Activated T-cell treated with anti-CD3 and anti-CD28 coated beads, Interleukin-2, amount 50 U/mL, for 1 hour (primary cell): ENCODE data around the gene EFCAB6.

Source experiments
- DNase-seq: peaks from one replicate; pipeline ENCODE4 v3.0.0-alpha.2; 2020

Gene EFCAB6, protein sequence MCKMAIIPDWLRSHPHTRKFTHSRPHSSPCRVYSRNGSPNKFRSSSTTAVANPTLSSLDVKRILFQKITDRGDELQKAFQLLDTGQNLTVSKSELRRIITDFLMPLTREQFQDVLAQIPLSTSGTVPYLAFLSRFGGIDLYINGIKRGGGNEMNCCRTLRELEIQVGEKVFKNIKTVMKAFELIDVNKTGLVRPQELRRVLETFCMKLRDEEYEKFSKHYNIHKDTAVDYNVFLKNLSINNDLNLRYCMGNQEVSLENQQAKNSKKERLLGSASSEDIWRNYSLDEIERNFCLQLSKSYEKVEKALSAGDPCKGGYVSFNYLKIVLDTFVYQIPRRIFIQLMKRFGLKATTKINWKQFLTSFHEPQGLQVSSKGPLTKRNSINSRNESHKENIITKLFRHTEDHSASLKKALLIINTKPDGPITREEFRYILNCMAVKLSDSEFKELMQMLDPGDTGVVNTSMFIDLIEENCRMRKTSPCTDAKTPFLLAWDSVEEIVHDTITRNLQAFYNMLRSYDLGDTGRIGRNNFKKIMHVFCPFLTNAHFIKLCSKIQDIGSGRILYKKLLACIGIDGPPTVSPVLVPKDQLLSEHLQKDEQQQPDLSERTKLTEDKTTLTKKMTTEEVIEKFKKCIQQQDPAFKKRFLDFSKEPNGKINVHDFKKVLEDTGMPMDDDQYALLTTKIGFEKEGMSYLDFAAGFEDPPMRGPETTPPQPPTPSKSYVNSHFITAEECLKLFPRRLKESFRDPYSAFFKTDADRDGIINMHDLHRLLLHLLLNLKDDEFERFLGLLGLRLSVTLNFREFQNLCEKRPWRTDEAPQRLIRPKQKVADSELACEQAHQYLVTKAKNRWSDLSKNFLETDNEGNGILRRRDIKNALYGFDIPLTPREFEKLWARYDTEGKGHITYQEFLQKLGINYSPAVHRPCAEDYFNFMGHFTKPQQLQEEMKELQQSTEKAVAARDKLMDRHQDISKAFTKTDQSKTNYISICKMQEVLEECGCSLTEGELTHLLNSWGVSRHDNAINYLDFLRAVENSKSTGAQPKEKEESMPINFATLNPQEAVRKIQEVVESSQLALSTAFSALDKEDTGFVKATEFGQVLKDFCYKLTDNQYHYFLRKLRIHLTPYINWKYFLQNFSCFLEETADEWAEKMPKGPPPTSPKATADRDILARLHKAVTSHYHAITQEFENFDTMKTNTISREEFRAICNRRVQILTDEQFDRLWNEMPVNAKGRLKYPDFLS (N-terminal part only)

DNA sequence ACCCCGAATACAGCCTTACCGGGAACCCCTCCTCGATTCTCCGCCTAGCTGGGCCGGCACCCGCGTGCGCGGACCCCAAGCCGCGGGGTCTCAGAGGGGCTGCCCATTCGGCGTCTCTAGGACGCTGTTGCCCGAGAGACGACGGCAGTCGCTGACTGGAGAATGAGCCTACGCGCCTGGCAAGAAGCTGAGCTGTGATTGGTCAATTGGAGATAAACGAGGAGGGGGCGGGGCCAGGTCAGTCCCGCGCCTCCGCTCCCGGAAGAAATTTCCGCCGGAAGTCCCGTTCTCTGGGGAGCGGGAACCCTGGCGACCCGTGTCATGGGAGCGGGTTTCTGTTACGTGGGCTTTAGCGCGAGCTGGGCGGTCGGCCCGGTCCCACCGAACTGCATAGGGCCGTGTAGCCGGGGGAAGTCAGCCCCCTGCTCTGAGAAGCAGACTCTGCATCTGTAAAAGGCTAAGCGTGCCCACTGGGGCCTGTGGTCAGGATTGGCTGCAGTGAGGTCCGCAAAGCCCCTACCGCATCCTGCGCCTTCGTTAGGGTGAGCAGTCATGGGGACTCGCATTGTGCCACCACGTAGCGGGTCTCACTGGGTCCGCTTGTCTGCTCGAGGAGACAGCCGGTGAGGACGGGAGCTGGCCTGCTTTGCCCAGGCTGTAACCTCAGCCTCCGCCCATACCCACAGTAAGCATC is at the start of gene EFCAB6:
EFCAB6 (minus strand) TSS at position 157 of the 694 bp plus-strand sequence. CDS start 29,987 bp downstream, outside the sequence.
- peak; percentile 88 for DNase-seq

- DNase-seq: no peak
Measured at GRCh38 chr22:43861529-43861928, 49.4 kb upstream of the EFCAB6 start.

DNA sequence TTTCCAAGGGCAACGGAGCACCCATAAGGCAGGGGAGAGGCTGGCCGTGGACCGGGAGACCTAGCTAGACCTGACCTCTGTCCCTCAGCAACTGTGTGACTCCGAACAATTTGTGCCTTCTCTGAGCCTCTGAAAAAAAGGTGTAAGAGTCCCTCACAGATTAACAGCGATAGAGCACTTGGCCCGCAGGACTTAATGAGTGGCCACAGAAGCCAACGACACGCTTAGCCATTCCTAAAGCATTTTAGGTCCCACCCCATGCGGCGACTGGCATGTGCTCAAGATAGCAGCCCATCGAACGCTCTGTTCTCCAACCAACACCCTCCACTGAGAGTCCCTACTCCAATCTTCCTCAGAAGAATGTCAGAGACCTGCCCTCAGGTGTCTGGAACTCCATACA is 48.7 kb upstream of the EFCAB6 start:
- DNase-seq: no peak

DNA sequence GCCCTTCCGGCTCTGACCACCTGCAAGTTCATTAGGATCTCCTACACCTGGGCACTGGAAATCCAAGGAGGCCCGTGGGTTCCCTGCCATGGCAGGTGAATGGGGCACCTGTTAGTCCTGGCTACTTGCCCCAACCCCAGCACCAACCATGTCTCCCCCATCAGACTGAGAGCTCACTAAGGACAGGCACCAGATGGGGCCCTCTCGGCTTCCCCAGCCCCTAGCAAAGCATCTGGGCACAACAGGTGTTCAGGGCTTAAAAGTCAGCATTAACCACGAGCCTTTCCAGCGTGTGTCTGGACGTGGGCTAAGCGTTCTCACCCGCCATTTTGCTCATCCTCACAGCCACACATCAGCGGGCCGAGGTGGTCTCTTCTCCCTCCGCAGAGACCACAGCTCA is 48.0 kb upstream of the EFCAB6 start:
- no peak for DNase-seq

DNA sequence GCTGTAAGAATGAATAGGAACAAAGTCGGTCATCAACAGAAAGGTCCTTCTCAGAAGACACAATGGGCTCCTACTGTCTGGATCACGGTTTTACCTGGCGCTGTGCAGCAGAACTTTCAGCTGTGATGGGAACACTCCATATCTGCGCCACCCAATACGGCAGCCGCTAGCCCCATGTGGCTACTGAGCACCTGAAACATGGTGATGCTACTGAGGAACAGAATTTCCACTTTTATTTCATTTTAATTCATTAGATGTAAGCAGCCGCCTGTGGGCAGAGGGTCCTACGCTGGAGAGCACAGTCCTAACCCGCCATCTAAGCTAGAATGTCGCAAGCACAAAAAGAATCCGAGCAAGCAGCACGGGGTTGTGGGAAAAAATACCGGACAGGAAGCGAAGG is 47.5 kb upstream of the EFCAB6 start:
- no peak for DNase-seq

GRCh38 chr22:43859176-43859575 is 47.1 kb upstream of the EFCAB6 start:
- no peak for DNase-seq

DNA sequence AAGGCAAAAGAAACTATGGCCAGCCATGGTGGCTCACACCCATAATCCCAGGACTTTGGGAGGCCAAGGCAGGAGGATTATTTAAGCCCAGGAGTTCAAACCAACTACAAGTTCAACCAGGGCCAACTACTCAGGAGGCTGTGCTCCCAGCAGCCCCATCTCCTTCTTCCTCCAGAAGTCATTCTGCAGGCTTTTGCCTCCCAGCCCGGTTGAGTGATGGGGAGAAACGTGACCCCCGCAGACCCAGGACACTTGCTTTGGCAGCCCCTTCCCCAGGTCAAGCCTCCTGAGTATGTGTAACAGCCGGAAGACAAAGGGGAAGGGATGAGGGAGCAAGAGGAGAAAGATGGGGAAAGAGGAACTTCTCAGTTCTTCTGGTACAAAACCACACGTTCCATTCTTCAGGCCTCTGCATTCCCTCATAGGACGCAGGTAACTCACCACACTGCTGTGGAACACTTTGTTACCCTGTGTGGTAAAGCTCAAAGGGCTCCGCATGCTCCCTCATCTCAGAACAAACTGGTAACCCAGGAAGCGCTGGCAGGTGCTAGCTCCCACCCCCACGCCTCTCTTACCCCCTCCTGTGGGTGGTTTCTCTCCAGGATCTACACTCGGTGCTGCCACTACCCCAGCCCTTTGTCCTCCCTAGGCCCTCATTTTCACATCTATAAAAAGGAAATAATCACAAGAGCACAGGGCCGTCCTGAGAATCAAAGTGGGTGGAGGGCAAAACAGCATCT is 46.2 kb upstream of the EFCAB6 start:
- DNase-seq: no peak

GRCh38 chr22:43857367-43857766 is 45.3 kb upstream of the EFCAB6 start:
- DNase-seq: no peak

DNA sequence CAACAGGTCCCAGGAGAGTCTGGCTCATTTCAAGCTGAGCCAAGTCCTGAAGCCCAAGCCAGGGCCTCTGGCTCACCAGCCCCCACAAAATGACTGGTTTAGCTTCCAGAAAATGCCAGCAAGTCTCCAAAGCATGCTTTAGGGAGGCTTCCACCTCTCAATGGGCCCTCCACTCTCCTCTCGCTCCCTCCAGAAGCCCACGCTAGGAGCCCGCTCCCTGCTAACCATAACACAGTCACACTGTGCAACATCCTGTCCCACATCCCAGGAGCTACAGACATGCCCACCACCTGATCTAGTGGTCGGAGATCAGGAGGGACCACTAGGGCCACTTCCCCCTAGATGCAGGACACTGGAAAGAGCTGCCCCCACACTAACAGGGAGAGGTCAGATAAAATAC is 43.3 kb upstream of the EFCAB6 start:
- DNase-seq: no peak

- DNase-seq: no peak
Measured at GRCh38 chr22:43854786-43855271, 42.7 kb upstream of the EFCAB6 start.

DNA sequence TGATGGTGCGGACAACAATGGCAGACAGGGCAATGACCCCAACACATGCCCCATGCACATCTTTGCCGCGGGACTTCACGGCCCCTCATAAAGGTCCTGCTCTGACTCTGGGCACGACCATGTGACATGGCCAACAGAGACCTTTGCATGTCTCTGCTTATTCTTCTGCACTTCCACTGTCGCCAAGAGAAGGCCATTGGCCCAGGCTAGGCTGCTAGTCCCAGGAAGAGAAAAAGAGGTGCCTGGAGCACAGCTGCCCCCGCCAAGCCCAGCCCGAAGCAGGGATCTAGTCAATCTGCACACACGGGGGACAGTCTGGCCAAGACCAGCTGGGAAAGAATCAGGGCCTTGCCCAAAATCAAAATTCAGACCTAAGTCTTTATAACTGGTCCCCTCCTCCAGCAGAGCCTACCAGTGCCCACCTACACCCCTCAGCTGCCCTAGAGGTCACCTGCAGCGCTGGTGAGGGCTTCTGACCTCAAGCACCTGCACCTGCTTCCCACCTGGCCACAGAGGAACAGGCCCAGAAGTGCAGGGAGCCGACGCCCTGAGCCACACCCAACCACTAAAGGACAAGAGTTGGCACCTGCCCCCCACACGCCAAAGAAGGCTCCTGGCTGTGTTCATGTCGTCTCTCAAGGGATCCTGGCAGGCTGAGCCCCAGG is 42.1 kb upstream of the EFCAB6 start:
- DNase-seq: no peak

DNA sequence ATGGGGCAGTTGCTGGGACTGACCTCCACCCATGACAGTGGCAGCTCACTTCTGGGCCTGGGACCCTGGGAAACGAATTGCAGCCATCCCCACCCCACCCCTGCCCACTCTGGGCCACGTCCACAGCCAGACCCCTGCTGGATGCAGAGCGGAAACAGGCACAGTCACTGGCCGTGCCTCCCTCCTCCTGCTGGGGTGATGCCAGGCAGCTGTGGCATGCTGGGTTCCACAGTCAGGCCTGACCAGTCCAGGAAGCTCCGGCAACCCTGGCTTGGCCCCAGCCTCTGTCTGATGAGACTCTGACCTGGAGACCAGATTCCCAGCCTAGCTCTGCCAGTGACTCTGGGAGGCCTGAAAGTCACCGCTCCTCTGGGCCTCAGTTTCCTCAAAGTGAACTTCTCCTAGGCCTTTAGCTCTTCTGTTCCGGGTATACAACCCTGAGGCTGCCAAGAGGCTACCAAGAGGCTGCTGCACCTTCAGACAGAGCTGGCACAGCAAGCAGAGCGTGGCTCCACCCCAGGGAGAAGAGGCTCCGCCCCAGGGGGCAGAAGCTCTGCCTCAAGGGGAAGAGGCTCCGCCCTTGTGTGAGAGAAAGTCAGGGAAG is 41.3 kb upstream of the EFCAB6 start:
- no peak for DNase-seq

- no peak for DNase-seq
Measured at GRCh38 chr22:43852573-43853327, 40.6 kb upstream of the EFCAB6 start.

- no peak for DNase-seq
Measured at GRCh38 chr22:43851979-43852307, 39.8 kb upstream of the EFCAB6 start.

DNA sequence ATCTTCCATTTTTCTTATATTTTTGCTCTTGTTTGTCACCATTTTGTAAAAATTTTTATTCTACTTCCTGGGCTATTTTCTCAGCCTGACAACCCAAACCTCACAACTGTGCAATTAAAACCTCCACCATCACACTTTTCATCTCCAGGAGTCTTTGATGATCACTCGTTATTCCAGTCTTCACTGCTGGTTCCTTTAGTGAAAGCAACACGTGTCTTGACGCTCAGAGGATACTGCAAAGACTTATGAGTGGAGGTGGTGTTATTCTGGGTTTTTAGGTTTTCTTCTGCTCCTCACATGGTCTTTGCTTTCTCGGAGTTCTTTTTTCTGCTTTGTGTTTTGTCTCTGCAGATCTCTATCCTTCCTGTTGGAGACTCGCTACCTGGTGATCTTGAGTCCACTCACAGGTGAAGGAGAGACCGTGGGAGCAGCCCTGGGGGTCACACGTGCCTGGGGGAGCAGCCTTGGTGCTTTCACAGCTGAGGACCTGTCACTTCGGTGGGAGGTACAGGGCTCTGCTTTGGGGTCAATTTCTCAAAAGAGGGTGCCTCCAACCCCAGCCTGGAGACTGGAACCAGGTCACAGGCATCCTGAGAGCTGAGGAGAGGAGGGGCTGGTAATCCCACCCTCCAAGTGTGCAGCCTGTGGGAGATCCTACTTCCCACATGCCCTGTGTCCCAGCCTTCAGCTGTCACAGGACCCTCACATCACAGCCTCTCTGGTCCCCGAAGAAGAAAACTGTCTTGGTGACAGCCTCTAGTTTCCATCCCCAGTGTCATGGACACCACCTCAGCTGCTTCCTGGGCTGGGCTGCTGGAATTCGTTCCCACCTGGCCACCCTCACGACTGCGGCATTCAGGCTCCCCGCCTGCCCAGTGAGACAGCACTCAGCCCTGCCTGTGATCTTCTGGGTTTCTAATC is 39.2 kb upstream of the EFCAB6 start:
- DNase-seq: no peak

DNA sequence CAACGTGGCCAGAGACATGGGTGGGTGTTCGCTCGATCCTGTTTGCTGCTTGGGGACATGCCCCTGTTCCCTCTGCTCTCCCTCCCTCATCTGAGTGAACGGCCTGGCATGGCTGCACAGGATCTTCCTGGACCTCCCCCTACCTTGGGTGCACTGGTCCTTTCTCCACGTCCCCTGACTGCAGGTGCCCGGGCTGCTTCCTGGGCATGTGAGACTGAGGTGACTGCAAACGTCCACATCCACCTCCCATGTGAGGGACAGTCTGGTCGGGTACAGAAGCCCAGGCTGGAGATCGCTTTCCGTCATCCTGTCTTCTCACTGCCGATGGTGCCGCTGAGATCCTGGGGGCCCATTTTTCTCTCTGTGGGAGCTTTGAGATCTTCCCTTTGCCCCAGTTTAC is 38.4 kb upstream of the EFCAB6 start:
- DNase-seq: no peak

DNA sequence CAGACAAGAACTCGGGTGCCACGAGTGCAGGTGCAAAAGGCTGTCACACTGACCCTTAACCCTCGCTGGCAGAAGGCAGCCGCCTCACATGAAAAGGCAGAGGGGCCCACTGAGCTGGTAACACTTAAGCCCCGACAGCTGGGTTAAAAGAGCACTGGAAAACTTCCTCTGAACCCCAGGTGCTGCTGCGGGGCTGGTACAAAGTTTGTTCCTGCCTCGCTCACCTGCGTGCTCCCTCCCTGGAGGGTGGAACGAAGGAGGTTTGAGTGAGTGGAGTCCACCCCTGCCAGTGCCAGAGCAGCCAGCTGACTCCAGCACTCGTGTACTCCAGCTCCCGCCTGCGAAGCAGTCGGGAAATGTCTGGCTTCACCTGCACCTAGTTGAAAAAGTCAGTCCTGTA is 37.6 kb upstream of the EFCAB6 start:
- no peak for DNase-seq

DNA sequence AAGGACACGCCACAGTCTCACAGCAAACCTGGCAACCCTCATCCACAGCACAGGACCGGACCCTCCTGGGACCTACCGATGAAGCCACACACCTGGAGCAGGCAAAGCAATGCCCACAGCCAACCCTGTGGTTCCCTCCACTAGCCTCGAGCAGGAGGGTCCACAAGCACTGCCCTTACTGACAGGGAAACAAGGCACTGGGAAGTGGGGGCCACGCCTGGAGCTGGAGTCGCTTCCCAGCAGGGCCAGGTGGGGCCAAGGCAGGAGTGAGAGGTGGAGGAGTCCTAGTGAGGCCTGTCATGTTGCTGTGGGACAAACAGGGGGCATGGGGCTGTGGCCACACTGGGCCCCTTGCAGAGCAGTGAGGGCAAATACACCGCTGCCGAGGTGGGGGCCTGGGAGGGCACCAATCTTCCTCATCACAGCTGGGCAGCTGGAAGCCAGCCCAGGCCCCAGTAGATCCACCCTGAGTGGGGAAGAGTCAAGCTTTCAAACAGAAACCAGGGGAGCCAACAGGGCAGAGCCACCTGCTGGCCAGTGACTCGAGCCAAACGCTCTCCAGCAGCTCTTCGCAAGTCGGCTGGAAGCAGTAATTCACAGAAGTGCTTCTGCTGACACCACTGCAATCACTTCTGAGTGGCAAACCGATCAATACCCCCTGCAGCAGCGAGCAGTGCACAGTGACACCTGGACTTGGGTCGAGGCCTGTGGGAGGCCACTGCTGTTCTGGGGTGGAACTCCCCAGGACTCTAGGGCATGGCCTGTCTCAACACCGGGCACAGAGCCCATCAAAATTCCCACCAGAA is 36.5 kb upstream of the EFCAB6 start:
- no peak for DNase-seq
